Measurements from ENCODE around the gene BTBD8. TPM values are rescaled to one million over a fixed set of nuclear protein-coding genes. Genes with fewer than 3 reads are reported as not detected.

BTBD8 gene
- total RNA-seq, 1 donor from 2014 or later, result 4.4 TPM

GRCh38 chr1:92169214-92170005 lies 89.3 kb downstream of the BTBD8 start:
- DNase-seq, result no peak
- no peak for ATAC-seq
- intact Hi-C loops (cut with micrococcal nuclease), result no loop called here

- intact Hi-C loops (cut with micrococcal nuclease), result no loop called here
- DNase-seq (no peak), ATAC-seq (no peak)
Observed at GRCh38 chr1:92184632-92185031, 104.5 kb downstream of the BTBD8 start.

- ATAC-seq (no peak), DNase-seq (no peak)
- intact Hi-C loops (cut with micrococcal nuclease), result no loop called here
Observed at GRCh38 chr1:92186081-92186480, 105.9 kb downstream of the BTBD8 start.

- intact Hi-C loops (cut with micrococcal nuclease), result no loop called here
- no peak for DNase-seq
- ATAC-seq, result no peak
Observed at GRCh38 chr1:92188436-92189255, 108.5 kb downstream of the BTBD8 start.

- ATAC-seq, result no peak
- intact Hi-C loops (cut with micrococcal nuclease), result no loop called here
Observed at GRCh38 chr1:92191726-92192125, 111.6 kb downstream of the BTBD8 start.

GRCh38 chr1:92192246-92192645 lies 112.1 kb downstream of the BTBD8 start:
- ATAC-seq, result no peak
- DNase-seq, result no peak
- intact Hi-C loops (cut with micrococcal nuclease), result no loop called here

More at GRCh38 chr1:92191726-92192125, 111.6 kb downstream of the BTBD8 start:
- no peak for DNase-seq

GRCh38 chr1:92194511-92194910 lies 114.4 kb downstream of the BTBD8 start:
- DNase-seq (no peak), ATAC-seq (no peak)
- intact Hi-C loops (cut with micrococcal nuclease), result no loop called here

GRCh38 chr1:92201973-92202372 lies 121.8 kb downstream of the BTBD8 start:
- no peak for DNase-seq
- ATAC-seq, result no peak
- intact Hi-C loops (cut with micrococcal nuclease), result no loop called here

GRCh38 chr1:92203105-92203504 lies 123.0 kb downstream of the BTBD8 start:
- DNase-seq, result no peak
- no peak for ATAC-seq
- intact Hi-C loops (cut with micrococcal nuclease), result no loop called here

GRCh38 chr1:92210701-92211100 lies 130.6 kb downstream of the BTBD8 start:
- no peak for DNase-seq
- ATAC-seq, result no peak
- intact Hi-C loops (cut with micrococcal nuclease), result no loop called here

- DNase-seq (no peak), ATAC-seq (no peak)
- intact Hi-C loops (cut with micrococcal nuclease), result no loop called here
Observed at GRCh38 chr1:92211166-92211565, 131.0 kb downstream of the BTBD8 start.

GRCh38 chr1:92217721-92218120 lies 137.6 kb downstream of the BTBD8 start, which contains the start of gene C1orf146:
C1orf146 (plus strand) TSS chr1:92217915; CDS start chr1:92231421, 13,506 bp downstream.
- DNase-seq, result no peak
- ATAC-seq, result no peak
- intact Hi-C loops (cut with micrococcal nuclease), result no loop called here

GRCh38 chr1:92218559-92218958 lies 138.4 kb downstream of the BTBD8 start:
- DNase-seq (no peak), ATAC-seq (no peak)
- intact Hi-C loops (cut with micrococcal nuclease), result no loop called here

GRCh38 chr1:92219028-92219427 lies 138.9 kb downstream of the BTBD8 start:
- DNase-seq (no peak), ATAC-seq (no peak)
- intact Hi-C loops (cut with micrococcal nuclease), result no loop called here

- ATAC-seq (no peak), DNase-seq (no peak)
- intact Hi-C loops (cut with micrococcal nuclease), result no loop called here
Observed at GRCh38 chr1:92228401-92228800, 148.3 kb downstream of the BTBD8 start.

- intact Hi-C loops (cut with micrococcal nuclease), result no loop called here
- DNase-seq (no peak), ATAC-seq (no peak)
Observed at GRCh38 chr1:92230736-92231135, 150.6 kb downstream of the BTBD8 start.

Other genes with a start within 250 kb of the BTBD8 start
- 26.2 TPM for gene TGFBR3, start 194.2 kb upstream of the BTBD8 start, total RNA-seq
- not detected for gene BRDT, start 130.9 kb upstream of the BTBD8 start, total RNA-seq
- 0.17 TPM for gene EPHX4, start 50.4 kb upstream of the BTBD8 start, total RNA-seq
- not detected for gene SETSIP, start 4.9 kb upstream of the BTBD8 start, total RNA-seq
- not detected for gene C1orf146, start 137.6 kb downstream of the BTBD8 start, total RNA-seq
- gene GLMN, start 218.6 kb downstream of the BTBD8 start, total RNA-seq, result 6.3 TPM
- gene RPAP2, start 218.7 kb downstream of the BTBD8 start, total RNA-seq, result 23.6 TPM